GM18951 (cell line): ENCODE data around the gene LNX2.

ENCODE experiments used
- POLR2A ChIP-seq: IDR thresholded peaks from 4 replicates; pipeline ENCODE4 v1.6.1; 2011; ENCODE audit warnings: mild to moderate bottlenecking; ENCODE audit not compliant: insufficient read length, insufficient read depth; ENCODE audit errors: extremely low read depth
- in situ Hi-C: fragments of 300-500 bp; cut with MboI; formaldehyde crosslinking; loops from one replicate; pipeline ENCODE4 v1.12.0; 2022; ENCODE audit warnings: low sequenced_read_pairs, mixed read lengths, inconsistent platforms; ENCODE audit not compliant: unreplicated experiment

The LNX2 gene

GRCh38 chr13:27607125-27607524 is 13.2 kb downstream of the LNX2 start:
- no peak for TF ChIP-seq POLR2A
- in situ Hi-C loops, result no loop called here

GRCh38 chr13:27605610-27606200 is 14.6 kb downstream of the LNX2 start:
- in situ Hi-C loops, result no loop called here
- TF ChIP-seq POLR2A, result no peak

- in situ Hi-C loops, result no loop called here
- TF ChIP-seq POLR2A, result no peak
These were observed 15.2 kb downstream of the LNX2 start for GRCh38 chr13:27605099-27605498.

- TF ChIP-seq POLR2A, result no peak
- in situ Hi-C loops, result no loop called here
These were observed 18.5 kb downstream of the LNX2 start for GRCh38 chr13:27601803-27602202.

GRCh38 chr13:27601208-27601607 is 19.1 kb downstream of the LNX2 start:
- TF ChIP-seq POLR2A, result no peak
- in situ Hi-C loops, result no loop called here

- no peak for TF ChIP-seq POLR2A
- in situ Hi-C loops, result no loop called here
These were observed 19.6 kb downstream of the LNX2 start for GRCh38 chr13:27600711-27601110.

- TF ChIP-seq POLR2A, result no peak
- in situ Hi-C loops, result no loop called here
These were observed 20.3 kb downstream of the LNX2 start for GRCh38 chr13:27599845-27600553.

- no peak for TF ChIP-seq POLR2A
- in situ Hi-C loops, result no loop called here
These were observed 21.2 kb downstream of the LNX2 start for GRCh38 chr13:27599096-27599495.

- in situ Hi-C loops, result no loop called here
- no peak for TF ChIP-seq POLR2A
These were observed 25.1 kb downstream of the LNX2 start for GRCh38 chr13:27595055-27595811.

GRCh38 chr13:27593267-27593666 is 27.1 kb downstream of the LNX2 start:
- in situ Hi-C loops, result no loop called here
- TF ChIP-seq POLR2A, result no peak

GRCh38 chr13:27592865-27593264 is 27.5 kb downstream of the LNX2 start:
- in situ Hi-C loops, result no loop called here
- TF ChIP-seq POLR2A, result no peak

GRCh38 chr13:27588405-27588804 is 31.9 kb downstream of the LNX2 start:
- in situ Hi-C loops, result no loop called here
- TF ChIP-seq POLR2A, result no peak

GRCh38 chr13:27587095-27587746 is 33.1 kb downstream of the LNX2 start:
- in situ Hi-C loops, result no loop called here
- TF ChIP-seq POLR2A, result no peak

- in situ Hi-C loops, result no loop called here
- TF ChIP-seq POLR2A, result no peak
These were observed 36.7 kb downstream of the LNX2 start for GRCh38 chr13:27583645-27584044.
